HG02938 (cell line): ENCODE results near the gene STARD5.

Experiments used
- ATAC-seq: cut with Tn5 transposase; IDR thresholded peaks from one replicate; pipeline ENCODE4 v1.9.1; 2021; ENCODE audit warnings: mild to moderate bottlenecking, moderate library complexity; ENCODE audit not compliant: unreplicated experiment

Gene STARD5

DNA sequence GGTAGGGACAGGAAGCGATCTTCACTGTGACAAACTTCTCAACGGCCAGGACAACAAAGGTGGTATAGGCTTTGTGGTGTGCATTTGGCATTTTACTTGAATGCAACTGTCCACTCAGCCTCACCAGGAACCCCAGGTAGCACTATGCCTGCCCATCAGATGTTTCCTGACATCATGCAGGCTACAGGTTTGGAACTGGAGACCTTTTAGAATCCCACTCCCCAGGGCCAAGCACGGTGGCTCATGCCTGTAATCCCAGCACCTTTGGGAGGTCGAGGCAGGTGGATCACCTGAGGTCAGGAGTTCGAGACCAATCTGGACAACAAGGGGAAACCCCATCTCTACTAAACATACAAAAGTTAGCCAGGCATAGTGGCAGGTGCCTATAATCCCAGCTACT, 9.6 kb downstream of the STARD5 start:
- ATAC-seq = no peak

DNA sequence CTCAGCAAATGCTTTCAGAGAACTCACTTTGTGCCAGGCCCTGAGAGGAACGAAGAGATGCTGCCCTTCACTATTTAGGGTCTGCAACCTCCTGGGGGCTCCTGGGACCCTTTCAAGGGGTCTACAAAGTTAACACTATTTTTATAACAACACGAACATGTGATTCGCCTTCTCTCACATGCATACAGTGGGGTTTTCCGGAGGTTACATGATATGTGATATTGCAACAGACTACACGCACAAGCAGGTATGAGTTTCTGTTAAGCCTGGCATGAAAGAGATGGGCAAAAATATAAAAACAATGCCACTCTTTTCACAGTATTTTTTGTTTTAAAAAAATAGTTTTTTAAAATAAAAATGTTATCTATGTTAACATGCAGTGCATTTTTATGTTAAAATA, 10.3 kb downstream of the STARD5 start:
- ATAC-seq = no peak

DNA sequence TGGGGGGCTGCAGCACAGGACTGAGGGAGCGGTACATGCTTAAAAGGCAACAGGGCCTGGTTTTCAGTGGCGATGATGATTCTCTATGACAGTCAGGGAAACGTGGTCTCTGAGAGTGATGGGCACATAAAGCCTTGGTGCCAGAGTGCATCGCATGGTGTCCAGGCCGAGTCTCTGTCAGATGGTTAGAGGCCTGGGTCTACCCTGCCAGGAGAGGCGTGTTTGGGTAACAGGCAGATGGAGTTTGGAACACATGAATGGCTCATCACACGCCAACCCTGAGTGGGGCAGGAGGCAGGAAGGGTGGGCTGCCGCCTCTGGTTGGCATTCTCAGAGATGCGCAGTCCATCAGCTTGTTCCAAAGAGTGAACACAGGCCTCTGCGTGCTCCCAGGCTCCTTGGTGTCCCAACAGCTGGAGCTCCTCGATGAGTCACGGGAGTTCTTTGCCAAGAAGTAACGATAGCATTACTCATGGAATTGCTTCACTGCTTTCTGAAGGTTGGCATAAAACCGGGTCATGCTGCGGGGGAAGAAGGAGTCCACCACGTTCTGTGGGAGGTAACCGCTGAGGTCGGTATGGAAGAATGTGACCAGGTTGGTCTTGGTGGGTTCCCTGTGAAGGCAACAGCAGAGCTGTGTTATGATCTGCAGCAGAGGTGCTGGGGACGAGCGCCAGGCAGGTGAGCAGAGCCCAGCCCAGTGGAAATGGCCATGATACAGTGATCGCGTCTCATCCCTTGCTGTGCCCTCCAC, 11.0 kb downstream of the STARD5 start:
- no peak for ATAC-seq

DNA sequence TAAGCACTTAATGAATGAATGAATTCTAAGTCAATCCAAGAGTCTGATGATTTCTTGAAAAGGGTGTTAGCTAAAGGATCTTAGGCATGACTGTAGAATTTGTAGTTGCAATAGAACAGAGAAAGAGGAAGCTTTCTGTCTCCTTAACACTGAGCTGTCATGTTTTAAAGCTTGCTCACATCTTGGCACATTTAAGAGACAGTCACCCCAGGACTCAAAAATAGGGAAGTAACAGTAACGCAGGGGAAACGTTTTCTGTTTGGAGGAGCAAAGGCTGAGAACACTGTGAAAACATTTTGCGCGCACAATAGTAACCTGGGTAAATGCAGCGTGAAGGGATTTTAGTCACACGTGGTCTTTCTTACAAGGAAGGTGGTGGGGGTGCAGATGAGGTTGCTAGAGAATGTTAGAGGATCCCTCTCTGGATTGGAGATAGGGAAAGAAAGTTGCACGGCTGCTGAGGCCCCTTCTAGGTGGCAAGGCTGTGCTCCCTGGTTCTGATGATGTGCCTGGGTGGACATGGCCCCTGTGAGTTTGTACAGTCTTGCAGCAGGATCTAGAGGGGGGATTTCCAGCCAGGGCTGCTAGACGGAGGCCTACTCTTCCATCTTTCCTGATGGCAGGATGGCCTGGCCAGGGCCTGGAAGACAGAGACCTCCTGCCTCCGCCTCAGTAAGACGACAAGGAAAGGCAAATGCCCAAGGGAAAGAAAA, 12.0 kb downstream of the STARD5 start:
- peak; percentile 61 for ATAC-seq

DNA sequence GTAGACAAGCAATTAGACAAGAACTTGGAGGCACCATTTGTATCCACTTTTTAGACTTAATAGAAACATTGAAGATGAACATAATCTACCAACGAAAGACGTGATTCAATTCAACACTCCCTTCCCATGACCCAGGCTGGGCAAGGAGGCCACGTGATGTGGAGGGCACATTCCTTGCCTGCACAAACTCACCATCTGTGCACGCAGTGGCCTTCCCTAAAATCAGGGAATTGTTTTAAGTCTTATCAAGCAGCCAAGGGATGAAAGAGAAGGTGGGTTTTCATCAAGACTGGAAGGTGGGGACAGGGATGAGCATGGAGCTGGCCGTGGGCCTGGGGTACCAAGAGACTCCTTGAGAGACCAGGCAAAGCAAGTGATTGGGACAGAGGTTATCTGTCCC, 13.5 kb downstream of the STARD5 start:
- no peak for ATAC-seq

DNA sequence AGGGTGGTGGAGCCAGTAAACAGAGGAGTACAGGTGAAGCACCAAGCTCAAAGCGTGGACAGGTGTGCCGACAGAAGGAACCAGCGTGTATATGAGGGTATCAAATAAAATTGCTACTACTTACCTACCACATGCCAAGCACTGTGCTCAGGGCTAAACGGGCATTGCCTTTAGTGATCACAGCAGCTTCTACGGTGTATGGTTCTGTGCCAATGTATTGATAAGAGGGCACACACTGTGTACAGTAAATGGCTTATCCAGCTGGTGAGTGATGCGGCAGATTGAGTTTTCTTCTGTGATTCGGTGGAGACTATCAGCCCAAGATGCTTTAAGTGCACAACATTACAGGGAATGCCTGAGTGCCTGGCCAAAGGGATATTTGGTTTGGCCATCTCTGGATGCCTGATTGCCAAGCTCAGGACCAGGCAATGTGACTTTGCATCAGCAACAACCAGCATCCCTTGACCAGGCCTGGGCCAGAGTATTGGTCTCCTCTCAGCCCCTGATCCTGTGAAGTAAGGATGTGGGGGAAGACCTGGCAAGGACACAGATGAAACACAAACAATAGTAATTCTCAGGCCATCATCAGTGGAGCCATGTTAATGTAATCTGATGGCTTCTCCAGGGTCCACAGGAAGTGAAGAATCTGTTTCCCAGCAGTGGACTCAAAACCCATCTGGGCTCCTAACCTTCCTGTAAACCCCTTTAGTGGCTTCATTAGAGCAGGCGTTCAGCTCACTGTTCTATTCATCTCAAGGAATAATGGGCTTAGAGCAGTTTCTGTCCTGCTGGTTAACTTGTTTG, 14.1 kb downstream of the STARD5 start:
- no peak for ATAC-seq

DNA sequence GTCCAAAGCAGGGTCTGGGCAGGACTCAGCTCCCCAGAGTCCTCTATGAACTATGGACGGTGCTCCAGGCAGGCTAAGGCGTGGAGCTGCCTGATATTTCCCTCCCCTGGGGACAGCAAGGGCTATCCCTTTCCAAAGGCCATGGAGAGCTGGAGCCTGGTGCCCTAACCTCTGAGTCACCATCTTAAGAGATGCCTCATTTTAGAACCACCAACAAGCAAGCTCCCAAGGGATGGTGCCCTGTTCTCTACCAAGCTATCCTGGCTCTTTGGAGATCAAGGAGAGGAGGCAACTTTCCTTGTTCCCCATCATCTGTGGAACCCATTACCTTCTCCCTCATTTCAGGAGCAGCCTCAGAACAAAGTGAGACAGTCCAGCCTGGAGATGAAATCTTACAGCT, 15.7 kb downstream of the STARD5 start:
- ATAC-seq = no peak

DNA sequence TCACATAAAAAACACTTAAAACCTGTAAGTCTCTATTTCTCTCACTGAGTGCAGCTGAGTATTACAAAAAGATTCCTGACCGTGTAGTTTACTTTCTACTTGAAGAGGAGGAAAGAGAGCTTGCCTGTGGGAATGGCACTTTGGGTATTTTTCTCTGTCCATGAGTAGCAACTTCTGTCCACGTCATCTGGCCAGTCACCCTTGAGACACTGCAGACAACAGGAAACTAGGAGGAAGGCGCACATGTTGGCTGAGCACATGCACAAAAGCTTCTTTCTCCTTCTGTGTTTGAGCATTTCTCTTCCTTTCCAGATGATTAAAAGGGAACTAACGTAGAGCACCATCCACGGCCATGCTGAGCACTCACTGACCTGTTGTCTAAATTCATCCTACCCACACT, 19.7 kb downstream of the STARD5 start:
- no peak for ATAC-seq

DNA sequence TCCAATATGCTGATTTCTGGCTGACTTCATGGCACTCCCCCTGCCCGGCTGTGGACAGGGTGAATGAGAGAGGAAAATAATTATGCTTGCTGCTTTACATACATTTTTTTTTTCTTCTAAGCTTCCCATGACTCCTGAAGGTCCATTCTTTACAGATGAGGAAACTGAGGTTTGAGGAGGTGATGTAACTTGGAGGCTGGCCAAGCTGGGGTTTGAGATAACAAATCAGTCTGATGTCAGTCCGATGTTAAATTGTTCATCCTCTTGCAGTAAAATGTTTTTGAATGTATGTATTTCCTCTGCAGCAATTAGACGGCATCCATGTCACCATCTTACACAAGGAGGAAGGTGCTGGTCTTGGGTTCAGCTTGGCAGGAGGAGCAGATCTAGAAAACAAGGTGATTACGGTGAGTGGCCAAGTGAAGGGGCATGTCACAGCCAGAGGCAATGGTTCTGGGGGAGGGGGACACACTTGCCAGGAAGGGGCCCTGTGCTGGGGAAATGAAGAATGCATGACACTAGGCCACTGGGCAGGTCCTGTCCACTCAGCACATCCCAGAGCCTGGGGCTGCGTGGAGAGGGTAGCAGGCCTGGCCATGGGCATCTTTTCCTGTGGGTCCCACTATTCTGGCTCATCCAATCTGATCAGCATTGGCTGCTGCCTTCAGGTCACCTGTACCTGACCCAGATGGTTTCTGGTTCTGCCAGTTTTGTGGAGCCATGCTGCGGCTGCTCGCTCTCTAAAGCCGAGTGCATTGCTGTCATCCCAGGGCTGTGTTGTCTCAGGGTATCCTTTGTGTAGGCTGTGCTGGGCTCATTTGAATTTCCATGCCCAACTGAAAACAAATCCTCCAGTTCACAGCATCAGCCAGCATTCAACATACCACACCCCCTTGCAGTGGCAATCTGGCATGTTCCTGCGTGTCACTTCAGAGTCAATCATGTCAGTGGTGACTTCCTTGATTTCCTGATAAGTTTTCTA, 20.4 kb downstream of the STARD5 start:
- ATAC-seq = no peak

DNA sequence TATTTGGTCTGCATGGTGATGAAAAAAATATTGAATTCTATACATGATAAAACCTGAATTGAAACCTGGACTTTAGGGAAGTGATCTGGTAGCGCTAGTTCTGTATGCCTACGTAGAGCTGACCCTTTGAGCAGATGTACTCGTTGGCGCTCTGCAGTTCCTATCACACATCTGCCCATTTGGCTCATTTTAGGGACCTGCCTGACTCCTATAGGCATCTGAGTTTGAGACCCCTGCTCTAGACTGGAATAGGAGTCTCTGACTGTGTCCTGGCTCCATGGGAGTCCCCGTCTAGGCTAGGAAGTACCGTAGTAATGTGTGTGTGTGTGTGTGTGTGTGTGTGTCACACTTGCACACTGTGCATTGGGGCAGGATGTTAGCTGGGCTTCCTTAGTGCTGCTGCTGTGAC, 21.2 kb downstream of the STARD5 start:
- ATAC-seq = peak; percentile 26

DNA sequence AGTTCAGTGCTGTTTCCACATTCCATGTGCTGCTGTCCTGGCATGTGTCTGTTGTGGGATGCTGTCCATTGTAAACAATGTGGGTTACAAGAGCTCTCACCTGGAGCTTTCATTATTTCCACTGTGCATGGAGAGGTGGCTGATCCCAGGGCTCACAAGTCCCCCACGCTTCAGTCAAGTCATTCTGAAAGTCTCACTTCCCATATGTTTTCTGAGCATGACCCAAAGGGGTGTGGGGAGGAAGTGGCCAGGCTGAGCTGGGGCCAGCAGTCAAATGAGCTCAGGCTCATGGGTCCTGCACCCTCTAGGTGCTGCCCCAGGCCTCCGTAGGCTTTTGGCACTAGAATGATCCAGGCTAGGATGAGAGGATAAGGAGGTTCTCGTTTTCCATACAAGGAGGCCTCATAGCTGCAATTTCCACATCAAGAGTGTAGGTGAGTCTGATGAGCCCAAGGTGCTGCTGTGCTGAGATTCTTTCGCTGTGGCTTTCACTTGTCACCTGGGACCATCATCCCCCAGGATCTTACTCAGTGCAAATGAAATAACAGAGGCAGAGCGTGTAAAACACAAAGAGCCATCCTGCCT, 22.0 kb downstream of the STARD5 start:
- peak; percentile 77 for ATAC-seq

DNA sequence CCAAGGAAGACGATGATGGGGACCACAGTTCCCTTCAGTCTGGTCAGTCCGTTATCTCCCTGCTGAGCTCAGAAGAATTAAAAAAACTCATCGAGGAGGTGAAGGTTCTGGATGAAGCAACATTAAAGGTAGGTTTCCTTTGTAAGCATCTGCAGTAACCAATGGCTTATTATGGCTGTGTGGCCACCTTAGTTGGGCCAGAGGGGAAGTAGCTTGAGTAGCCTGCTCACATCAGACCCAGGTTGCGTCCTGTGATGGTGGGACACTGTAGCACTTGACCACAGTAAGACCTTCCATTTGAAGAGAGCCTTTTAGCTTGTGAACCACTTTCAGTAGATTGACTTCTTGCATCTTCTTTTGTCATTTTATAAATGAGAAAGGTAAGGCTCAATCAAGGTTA, 22.6 kb downstream of the STARD5 start:
- ATAC-seq = no peak

DNA sequence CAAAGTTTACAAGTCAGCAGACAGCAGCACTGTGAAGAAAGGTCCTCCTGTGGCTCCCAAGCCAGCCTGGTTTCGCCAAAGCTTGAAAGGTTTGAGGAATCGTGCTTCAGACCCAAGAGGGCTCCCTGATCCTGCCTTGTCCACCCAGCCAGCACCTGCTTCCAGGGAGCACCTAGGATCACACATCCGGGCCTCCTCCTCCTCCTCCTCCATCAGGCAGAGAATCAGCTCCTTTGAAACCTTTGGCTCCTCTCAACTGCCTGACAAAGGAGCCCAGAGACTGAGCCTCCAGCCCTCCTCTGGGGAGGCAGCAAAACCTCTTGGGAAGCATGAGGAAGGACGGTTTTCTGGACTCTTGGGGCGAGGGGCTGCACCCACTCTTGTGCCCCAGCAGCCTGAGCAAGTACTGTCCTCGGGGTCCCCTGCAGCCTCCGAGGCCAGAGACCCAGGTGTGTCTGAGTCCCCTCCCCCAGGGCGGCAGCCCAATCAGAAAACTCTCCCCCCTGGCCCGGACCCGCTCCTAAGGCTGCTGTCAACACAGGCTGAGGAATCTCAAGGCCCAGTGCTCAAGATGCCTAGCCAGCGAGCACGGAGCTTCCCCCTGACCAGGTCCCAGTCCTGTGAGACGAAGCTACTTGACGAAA, 24.2 kb downstream of the STARD5 start:
- no peak for ATAC-seq

DNA sequence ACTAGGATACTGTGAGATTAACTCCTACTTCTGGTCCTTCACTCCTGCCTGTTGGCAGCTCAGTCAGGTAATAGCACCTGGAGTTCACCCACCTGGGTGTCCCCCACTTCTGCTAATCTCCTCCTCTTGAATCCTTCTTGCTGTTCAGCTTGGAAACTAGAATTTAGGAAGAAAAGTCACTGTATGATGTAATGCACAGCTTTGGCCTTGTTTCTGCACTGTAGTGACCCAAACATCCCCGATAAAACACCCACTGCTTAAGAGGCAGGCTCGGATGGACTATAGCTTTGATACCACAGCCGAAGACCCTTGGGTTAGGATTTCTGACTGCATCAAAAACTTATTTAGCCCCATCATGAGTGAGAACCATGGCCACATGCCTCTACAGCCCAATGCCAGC, 24.8 kb downstream of the STARD5 start:
- ATAC-seq = no peak

DNA sequence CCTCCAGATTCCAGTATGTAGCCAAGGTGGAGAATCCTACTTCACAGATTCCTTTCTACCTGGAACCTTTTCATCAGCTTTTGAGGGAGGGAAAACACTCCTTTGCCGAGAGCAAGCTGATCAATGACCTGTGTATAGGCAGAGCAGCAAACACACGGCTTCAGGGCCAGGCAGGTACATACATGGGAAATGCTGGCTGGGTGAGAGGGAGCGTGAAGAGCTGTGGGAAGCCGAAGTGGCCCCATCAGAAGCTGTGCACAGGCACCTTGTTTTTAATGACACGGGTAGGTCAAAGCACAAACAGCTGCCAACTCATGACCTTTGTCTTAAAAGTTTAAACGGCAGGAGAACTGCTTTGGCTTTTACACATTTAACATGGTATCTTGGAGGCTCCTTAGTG, 25.3 kb downstream of the STARD5 start:
- no peak for ATAC-seq

DNA sequence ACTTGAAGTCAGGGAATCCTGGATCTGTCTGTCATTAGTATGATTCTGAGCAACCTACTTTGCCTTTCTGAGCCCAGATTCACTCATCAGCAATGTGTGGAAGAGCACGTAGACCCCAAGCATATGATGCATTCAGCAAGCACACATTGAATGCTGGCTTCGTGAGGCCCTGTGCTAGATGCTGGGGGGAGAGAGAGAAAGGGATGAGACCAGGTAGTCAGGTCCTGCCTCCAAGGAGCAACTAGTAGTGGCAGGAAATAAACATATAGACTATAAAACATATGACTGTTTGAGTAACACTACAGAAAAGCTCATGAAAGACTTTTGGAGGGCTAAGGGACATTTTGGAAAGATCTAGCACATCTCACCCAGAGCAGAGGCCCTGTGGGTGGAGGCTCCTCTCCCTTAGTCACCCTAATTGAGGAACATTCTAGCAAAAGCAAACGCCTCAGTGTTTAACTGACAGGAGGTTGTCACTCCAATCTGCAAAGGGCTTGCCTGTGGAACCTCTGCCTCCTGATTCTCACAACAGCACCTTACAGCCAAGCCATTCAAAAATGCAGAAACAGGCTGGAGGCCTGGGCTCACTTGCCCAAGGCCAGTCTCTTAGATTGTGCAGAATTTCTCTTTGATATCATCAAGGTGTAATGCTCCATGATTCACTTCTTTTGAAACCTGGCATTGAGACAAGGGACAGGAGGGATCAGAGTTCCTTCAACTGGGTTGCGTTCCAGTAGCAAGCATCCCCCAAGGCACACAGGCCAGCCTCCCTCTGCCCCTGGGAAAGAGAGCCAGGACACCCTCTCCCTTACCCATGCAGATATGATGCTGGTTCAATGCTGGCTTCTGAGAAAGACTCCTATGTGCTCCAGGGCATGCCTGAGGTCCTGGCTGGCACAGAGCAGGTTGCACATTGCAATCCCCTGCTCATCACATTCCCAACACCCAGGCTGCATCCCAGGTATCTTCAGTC, 26.1 kb downstream of the STARD5 start:
- ATAC-seq = no peak

DNA sequence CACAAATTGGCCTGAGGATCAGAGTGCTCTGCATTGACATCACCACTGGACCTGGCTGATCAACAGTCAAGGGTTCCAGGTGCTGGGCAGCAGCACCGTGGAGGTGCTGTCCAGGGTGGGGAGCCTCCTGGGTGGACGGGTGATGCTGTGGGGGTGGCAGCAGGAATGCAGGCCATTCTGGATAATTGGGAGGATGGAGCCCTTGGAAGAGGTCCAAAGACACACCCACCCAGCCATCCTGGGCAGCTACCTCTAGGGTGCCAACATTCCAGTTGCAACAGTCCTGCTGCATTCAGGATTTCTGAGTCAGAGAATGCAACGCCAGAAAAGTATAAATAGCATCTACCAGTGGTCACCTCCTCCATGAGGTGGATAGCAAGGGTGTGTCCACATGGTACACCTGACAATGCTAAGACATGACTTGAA, 26.8 kb downstream of the STARD5 start:
- no peak for ATAC-seq

DNA sequence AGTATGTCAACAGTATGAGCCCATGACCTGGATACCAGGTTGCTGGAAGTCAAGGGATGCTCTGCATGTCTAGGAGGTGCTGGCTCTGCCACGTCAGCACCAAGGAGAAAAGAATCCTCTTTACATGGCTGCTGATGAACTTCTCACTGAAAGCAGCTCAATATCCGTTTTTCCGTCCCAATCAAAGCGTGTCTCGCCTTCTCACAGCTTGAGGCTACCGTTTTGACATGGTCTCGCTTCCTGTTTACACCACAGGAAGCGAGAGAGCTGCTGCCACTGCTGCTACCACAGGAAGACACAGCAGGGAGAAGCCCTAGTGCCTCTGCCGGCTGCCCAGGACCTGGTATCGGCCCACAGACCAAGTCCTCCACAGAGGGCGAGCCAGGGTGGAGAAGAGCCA, 27.3 kb downstream of the STARD5 start:
- ATAC-seq = peak; percentile 35

DNA sequence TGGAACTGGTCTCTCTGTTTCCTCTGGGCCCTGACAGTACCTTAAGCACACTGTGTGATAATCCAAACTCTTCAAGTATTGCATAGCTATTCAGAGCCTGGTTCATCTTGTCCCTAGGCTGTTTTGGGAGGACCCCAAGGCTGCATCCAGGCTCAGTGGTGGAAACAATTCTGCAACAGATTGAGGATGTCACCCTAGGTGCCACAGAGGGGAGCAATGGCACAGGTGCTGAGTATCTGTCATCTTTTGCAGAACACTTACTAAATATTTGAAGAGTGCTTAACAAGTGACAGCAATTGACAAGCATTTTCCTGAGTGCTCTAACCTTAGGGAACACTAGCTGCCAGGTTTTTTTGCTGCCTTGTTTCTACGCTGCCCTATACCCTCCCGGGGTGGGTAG, 27.8 kb downstream of the STARD5 start:
- no peak for ATAC-seq
